Body of pancreas (tissue), 4 donors: Measurements from ENCODE around the gene YES1.

Experiments used
- POLR2A ChIP-seq, 3 donors: fragments of 450-650 bp; IDR thresholded peaks; one replicate each; pipeline ENCODE4 v1.6.1; 2016; ENCODE audit warnings: antibody characterized with exemption in 3 of 3, mild to moderate bottlenecking in 2 of 3
- TF ChIP-seq, protein P1 (sequence below), 7 experiments: fragments of 450-650 bp in 4 of 7; fragments of 200-600 bp in 3 of 7; sonication (generic) in 3 of 7; IDR thresholded peaks; one replicate each; pipeline ENCODE4 v1.5.1; 2016 to 2019; ENCODE audit warnings: antibody characterized with exemption in 7 of 7

DNA sequence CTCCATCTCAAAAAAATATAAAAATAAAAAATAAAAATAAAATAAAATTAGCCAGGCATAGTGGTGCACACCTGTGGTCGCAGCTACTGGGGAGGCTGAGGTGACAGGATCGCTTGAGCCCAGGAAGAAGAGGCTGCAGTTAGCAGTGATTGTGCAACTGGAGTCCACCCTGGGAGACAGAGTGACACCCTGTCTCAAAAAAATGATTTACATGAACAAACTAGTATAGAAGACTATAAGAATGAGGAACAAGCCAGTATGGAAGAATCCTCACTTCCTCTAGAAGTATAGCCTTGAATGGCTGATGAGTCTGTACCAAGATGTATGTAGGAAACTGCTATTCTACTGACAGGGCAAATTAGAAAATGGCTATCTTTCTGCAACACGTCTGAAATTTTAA is 10.9 kb downstream of the YES1 start:
- TF ChIP-seq, protein P1, sequence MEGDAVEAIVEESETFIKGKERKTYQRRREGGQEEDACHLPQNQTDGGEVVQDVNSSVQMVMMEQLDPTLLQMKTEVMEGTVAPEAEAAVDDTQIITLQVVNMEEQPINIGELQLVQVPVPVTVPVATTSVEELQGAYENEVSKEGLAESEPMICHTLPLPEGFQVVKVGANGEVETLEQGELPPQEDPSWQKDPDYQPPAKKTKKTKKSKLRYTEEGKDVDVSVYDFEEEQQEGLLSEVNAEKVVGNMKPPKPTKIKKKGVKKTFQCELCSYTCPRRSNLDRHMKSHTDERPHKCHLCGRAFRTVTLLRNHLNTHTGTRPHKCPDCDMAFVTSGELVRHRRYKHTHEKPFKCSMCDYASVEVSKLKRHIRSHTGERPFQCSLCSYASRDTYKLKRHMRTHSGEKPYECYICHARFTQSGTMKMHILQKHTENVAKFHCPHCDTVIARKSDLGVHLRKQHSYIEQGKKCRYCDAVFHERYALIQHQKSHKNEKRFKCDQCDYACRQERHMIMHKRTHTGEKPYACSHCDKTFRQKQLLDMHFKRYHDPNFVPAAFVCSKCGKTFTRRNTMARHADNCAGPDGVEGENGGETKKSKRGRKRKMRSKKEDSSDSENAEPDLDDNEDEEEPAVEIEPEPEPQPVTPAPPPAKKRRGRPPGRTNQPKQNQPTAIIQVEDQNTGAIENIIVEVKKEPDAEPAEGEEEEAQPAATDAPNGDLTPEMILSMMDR (IDR thresholded peaks at IDR 0.05) = no peak
- no peak for TF ChIP-seq POLR2A (IDR thresholded peaks at IDR 0.05)
